Urinary bladder (tissue), 4 donors: ENCODE measurements around the gene CLHC1. TPM values are rescaled to one million over a fixed set of nuclear protein-coding genes. Genes with fewer than 3 reads are reported as not detected.
"Not testable (repeated sequence)": the region's sequence is repeated elsewhere in the genome, so short reads cannot be mapped to it uniquely, and the experiment has no call there.

ENCODE experiments used
- DNase-seq: peaks from one replicate; pipeline ENCODE4 v3.0.0-alpha.2; 2015; ENCODE audit errors: extremely low spot score
- H3K27ac ChIP-seq: one replicate; pipeline ENCODE4 v1.5.1; 2013; ENCODE audit warnings: low read depth, mild to moderate bottlenecking, moderate library complexity
- H3K36me3 ChIP-seq: one replicate; pipeline ENCODE4 v1.6.1; 2013; ENCODE audit warnings: mild to moderate bottlenecking, moderate library complexity; ENCODE audit not compliant: insufficient read depth
- H3K4me1 ChIP-seq: one replicate; pipeline ENCODE4 v1.6.1; 2013; ENCODE audit warnings: mild to moderate bottlenecking, moderate library complexity; ENCODE audit not compliant: insufficient read depth
- H3K4me3 ChIP-seq: one replicate; pipeline ENCODE4 v1.5.1; 2013; ENCODE audit warnings: low read depth, low read length
- WGBS: extraction: QIAGEN DNeasy Blood & Tissue Kit; methylation state at CpG from one replicate; pipeline ENCODE4 v1.1.7; 2013; 5-methylcytosine and 5-hydroxymethylcytosine counted together
- polyA plus RNA-seq: library from polyadenylated mRNA; stranded (reverse); fragments of 200-250 nt; gene quantifications from one replicate; pipeline ENCODE4 v1.2.3, GENCODE V29; 2013
- total RNA-seq: library from RNA; depleted of rRNA; stranded (reverse); fragments of >200 nt; gene quantifications from one replicate; pipeline ENCODE4 v1.2.3, GENCODE V29; 2014
- donor health status: healthy with polysubstance abuse.
- donor health status: healthy.

Gene CLHC1
- total and polyA plus RNA-seq, 2 donors: 3.8 to 56.6 TPM

GRCh38 chr2:55225481-55226020, 6.5 kb downstream of the CLHC1 start:
- no peaks in the 10 kb centered on the region for H3K36me3 ChIP-seq
- H3K4me3 ChIP-seq: no peak overlapping the region
- H3K27ac ChIP-seq: no peak overlapping the region
- H3K4me1 ChIP-seq: peaks cover 3% of the 10 kb centered on the region
- 82% methylated on average over 19 of the region's 19 CpGs for WGBS
- no peak for DNase-seq

- WGBS: 84% methylated on average over 19 of the region's 19 CpGs
- Histone ChIP-seq H3K27ac (no peak overlapping the region), H3K4me3 (no peak overlapping the region)
Observed at GRCh38 chr2:55224761-55225261, 7.3 kb downstream of the CLHC1 start.

GRCh38 chr2:55223958-55224760, 7.9 kb downstream of the CLHC1 start:
- Histone ChIP-seq H3K36me3 (no peaks in the 10 kb centered on the region), H3K4me3 (no peak overlapping the region), H3K27ac (no peak overlapping the region), H3K4me1 (peaks cover 3% of the 10 kb centered on the region)
- no peak for DNase-seq
- 88% methylated on average over 25 of the region's 25 CpGs for WGBS

More at GRCh38 chr2:55224761-55225261, 7.3 kb downstream of the CLHC1 start:
- Histone ChIP-seq H3K4me1 (peaks cover 3% of the 10 kb centered on the region), H3K36me3 (no peaks in the 10 kb centered on the region)
- DNase-seq: no peak

- no peak overlapping the region for H3K27ac ChIP-seq
- no peaks in the 10 kb centered on the region for H3K4me1 ChIP-seq
- no peak overlapping the region for H3K4me3 ChIP-seq
- H3K36me3 ChIP-seq: no peaks in the 10 kb centered on the region
- DNase-seq: no peak
Observed at GRCh38 chr2:55213822-55214221, 18.3 kb downstream of the CLHC1 start.

GRCh38 chr2:55204950-55205349, 27.1 kb downstream of the CLHC1 start:
- Histone ChIP-seq H3K4me1 (no peaks in the 10 kb centered on the region), H3K36me3 (no peaks in the 10 kb centered on the region)
- 97% methylated on average over 2 of the region's 2 CpGs for WGBS

GRCh38 chr2:55204536-55204935, 27.6 kb downstream of the CLHC1 start:
- Histone ChIP-seq H3K27ac (no peak overlapping the region), H3K4me3 (no peak overlapping the region), H3K4me1 (no peaks in the 10 kb centered on the region), H3K36me3 (no peaks in the 10 kb centered on the region)
- DNase-seq: no peak
- WGBS: 98% methylated on average over 3 of the region's 3 CpGs

More at GRCh38 chr2:55204950-55205349, 27.1 kb downstream of the CLHC1 start:
- Histone ChIP-seq H3K27ac (no peak overlapping the region), H3K4me3 (no peak overlapping the region)
- no peak for DNase-seq

- WGBS: 96% methylated on average over 1 of the region's 1 CpG
- Histone ChIP-seq H3K4me1 (no peaks in the 10 kb centered on the region), H3K4me3 (no peak overlapping the region), H3K36me3 (no peaks in the 10 kb centered on the region), H3K27ac (no peak overlapping the region)
- no peak for DNase-seq
Observed at GRCh38 chr2:55200416-55200815, 31.7 kb downstream of the CLHC1 start.

GRCh38 chr2:55196526-55196925, 35.6 kb downstream of the CLHC1 start:
- H3K4me3 ChIP-seq: no peak overlapping the region
- 97% methylated on average over 2 of the region's 2 CpGs for WGBS
- H3K36me3 ChIP-seq: no peaks in the 10 kb centered on the region
- no peak for DNase-seq
- H3K4me1 ChIP-seq: no peaks in the 10 kb centered on the region
- H3K27ac ChIP-seq: no peak overlapping the region

- H3K27ac ChIP-seq, DNase-seq, H3K36me3 ChIP-seq, H3K4me3 ChIP-seq, H3K4me1 ChIP-seq: not testable (repeated sequence)
- WGBS: 99% methylated on average over 2 of the region's 2 CpGs
Observed at GRCh38 chr2:55191888-55192287, 40.2 kb downstream of the CLHC1 start.

GRCh38 chr2:55186837-55187236, 45.3 kb downstream of the CLHC1 start:
- H3K36me3 ChIP-seq, H3K4me3 ChIP-seq, H3K4me1 ChIP-seq, H3K27ac ChIP-seq, DNase-seq: not testable (repeated sequence)
- 97% methylated on average over 8 of the region's 8 CpGs for WGBS

- whole genome bisulfite sequencing: 92% methylated on average over 2 of the region's 2 CpGs
- no peak for DNase-seq
- H3K36me3 ChIP-seq: no peaks in the 10 kb centered on the region
- no peaks in the 10 kb centered on the region for H3K4me1 ChIP-seq
- no peak overlapping the region for H3K4me3 ChIP-seq
- no peak overlapping the region for H3K27ac ChIP-seq
Observed at GRCh38 chr2:55180374-55180773, 51.7 kb downstream of the CLHC1 start.

GRCh38 chr2:55176094-55176415, 56.0 kb downstream of the CLHC1 start:
- no peak for DNase-seq
- Histone ChIP-seq H3K4me1 (no peaks in the 10 kb centered on the region), H3K36me3 (no peaks in the 10 kb centered on the region), H3K4me3 (no peak overlapping the region), H3K27ac (no peak overlapping the region)
- WGBS: 7% methylated on average over 1 of the region's 1 CpG

- Histone ChIP-seq H3K36me3 (no peaks in the 10 kb centered on the region), H3K4me3 (no peak overlapping the region), H3K27ac (no peak overlapping the region), H3K4me1 (no peaks in the 10 kb centered on the region)
- WGBS: 14% methylated on average over 5 of the region's 5 CpGs
- DNase-seq: no peak
Observed at GRCh38 chr2:55175254-55176093, 56.6 kb downstream of the CLHC1 start.
